ENCODE measurements around the gene C16orf95. TPM values are rescaled to one million over a fixed set of nuclear protein-coding genes. Genes with fewer than 3 reads are reported as not detected.

Gene C16orf95
- total RNA-seq, 1 experiment from 2014 or later, result 3.8 TPM

DNA sequence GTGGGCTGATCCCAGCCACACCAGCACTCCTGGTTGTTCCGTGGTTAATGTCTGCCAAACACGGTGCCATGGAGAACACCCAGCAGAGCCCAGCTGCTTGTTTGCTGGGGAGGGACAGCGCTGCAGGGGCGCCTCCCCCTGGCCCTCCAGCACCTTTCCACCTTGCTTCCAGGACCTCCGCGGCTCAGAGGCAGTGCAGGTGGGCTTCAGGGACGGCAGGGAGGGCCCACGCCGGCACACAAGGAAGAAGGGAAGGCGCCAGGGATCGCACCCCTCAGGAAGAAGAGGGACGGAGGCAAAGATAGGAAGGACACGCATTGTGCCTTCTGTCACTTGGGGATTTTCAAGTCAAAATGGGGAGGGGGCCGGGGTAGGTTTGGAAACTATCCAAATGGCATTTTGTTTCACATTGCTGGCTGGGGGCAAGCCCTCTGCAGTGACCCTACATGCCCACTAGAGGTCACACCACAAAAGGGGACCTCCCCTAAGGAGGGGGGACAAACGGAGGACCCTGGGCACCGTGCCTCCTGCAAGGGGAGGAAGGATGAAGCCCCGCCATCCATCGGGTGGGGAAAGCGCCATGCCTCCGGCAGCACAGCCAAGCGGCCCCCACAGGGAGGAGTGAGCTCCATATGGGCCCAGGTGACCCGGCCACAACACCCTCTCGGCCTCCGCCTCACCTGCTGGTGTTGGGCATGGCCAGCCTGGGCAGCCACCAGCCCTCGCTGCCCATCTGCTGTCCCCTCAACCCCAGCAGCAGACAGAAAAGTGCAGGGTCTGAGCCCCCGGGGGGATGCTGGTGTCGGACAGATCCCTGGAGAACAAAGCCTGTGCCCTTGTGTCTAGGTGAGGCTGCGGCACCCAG, 7.5 kb upstream of the C16orf95 start:
- Mint-ChIP-seq H3K4me3 (ENCODE audit: low read depth, unreplicated experiment) (no peak overlapping the region), H3K4me1 (ENCODE audit: low read depth, unreplicated experiment) (no peaks in the 10 kb centered on the region), H3K9me3 (ENCODE audit: low read depth, unreplicated experiment) (no peaks in the 10 kb centered on the region), H3K27me3 (ENCODE audit: unreplicated experiment) (no peaks in the 10 kb centered on the region), H3K36me3 (ENCODE audit: insufficient read depth, unreplicated experiment) (peaks cover 8% of the 10 kb centered on the region), H3K27ac (ENCODE audit: unreplicated experiment) (no peak overlapping the region)
- intact Hi-C loops (cut with micrococcal nuclease; ENCODE audit: unreplicated experiment), result no loop called here
- CTCF ChIA-PET, result no interaction called here
- TF ChIP-seq CTCF (IDR thresholded peaks at IDR 0.05; ENCODE audit: unreplicated experiment), result peak; percentile 92
- DNase-seq, result peak; percentile 49
- BruUV-seq (replicated peaks), result no TSS peak

DNA sequence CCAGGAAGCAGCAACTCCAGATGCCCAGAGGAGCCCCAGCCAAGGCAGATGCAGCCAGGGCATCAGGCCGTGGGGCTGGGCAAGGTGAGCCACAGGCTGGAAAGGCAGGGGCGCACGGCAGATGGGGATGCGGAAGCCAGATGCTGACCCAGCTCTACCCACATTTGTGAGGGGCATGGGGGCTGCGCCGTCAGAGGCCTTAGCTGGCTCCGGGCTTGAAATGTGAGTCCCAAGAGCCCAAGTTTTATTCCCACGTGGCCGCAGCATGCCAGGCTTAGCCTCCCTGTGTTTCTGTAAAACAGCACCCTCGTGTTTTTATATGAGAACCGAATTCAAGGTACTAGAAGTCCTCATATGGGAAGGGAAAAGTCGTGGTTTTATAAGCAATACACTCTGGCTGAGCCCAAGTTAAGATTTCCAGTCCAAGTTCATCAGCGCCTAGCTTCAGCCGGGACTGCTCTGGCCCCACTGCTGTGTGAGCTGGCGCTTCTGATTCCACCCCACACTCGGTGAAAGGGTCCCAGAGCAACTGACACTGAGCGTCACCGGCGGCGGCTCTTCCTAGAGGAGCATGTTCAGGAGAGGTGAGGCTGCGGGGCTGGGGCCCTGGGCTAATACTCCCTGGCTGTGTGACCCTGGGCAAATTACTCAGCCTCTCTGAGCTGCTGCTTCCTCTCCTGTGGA, 6.7 kb upstream of the C16orf95 start:
- DNase-seq, result no peak
- Mint-ChIP-seq H3K36me3 (ENCODE audit: insufficient read depth, unreplicated experiment) (peaks cover 8% of the 10 kb centered on the region), H3K27me3 (ENCODE audit: unreplicated experiment) (no peaks in the 10 kb centered on the region), H3K9me3 (ENCODE audit: low read depth, unreplicated experiment) (no peaks in the 10 kb centered on the region), H3K27ac (ENCODE audit: unreplicated experiment) (no peak overlapping the region), H3K4me1 (ENCODE audit: low read depth, unreplicated experiment) (peaks cover 3% of the 10 kb centered on the region), H3K4me3 (ENCODE audit: low read depth, unreplicated experiment) (no peak overlapping the region)
- BruUV-seq (replicated peaks), result no TSS peak
- CTCF ChIA-PET, result interaction anchor here (0.6 kb wide), 1 partner anchor 537 kb away, joined by 6 read pairs; no protein-coding TSS in a partner anchor
- intact Hi-C loops (cut with micrococcal nuclease; ENCODE audit: unreplicated experiment), result no loop called here
- no peak for TF ChIP-seq CTCF (IDR thresholded peaks at IDR 0.05; ENCODE audit: unreplicated experiment)

DNA sequence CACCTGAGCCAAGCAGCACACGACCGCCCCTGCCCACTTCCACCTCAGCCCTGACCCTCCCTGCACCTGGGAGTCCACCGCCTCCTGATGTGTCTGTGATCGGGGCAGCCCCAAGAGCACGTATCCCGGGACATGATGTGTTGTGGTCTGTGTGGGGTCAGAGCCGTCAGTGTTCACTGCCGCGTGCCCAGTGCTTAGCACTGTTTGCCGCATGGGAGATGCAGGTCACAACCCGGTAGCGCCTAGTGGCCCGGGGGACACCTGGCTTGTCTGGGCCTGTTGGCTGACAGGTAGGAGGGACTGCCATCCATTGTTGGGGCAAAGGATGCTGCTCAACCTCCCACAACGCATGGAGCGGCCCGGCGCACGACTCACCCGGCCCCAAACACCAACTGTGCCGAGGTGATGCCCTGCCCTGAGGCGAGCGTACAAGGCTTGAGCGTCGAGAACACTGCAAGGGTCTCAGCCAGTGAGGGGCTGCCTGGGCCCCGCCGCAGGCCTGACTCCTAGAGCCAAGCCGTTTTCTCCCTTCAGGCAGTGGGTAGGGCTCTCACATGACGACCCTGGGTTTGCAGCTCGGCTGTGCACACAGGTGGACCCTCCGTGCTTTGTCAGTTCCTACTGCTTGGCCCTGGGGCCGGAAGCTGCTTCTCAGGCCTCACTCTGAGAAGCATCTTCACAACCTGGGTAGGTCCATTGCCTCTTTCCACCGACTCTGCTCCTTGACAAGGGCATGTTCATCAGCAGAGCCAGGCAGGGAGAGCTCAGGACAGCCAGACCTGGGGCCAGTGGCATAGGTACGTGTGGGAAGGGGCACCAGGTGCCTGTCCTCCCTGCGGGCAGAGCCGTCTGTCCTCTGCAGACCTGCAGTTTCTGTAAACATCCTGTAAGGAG, 5.9 kb upstream of the C16orf95 start:
- TF ChIP-seq CTCF (IDR thresholded peaks at IDR 0.05; ENCODE audit: unreplicated experiment), result no peak
- CTCF ChIA-PET, result interaction anchor here (0.6 kb wide), 1 partner anchor 537 kb away, joined by 6 read pairs; no protein-coding TSS in a partner anchor
- intact Hi-C loops (cut with micrococcal nuclease; ENCODE audit: unreplicated experiment), result no loop called here
- Mint-ChIP-seq H3K9me3 (ENCODE audit: low read depth, unreplicated experiment) (no peaks in the 10 kb centered on the region), H3K4me1 (ENCODE audit: low read depth, unreplicated experiment) (peaks cover 11% of the 10 kb centered on the region), H3K27ac (ENCODE audit: unreplicated experiment) (no peak overlapping the region), H3K27me3 (ENCODE audit: unreplicated experiment) (no peaks in the 10 kb centered on the region), H3K4me3 (ENCODE audit: low read depth, unreplicated experiment) (no peak overlapping the region), H3K36me3 (ENCODE audit: insufficient read depth, unreplicated experiment) (peaks cover 13% of the 10 kb centered on the region)
- no peak for DNase-seq
- BruUV-seq (replicated peaks), result no TSS peak

GRCh38 chr16:87322360-87322759, 5.2 kb upstream of the C16orf95 start:
- no peak overlapping the region for H3K27ac Mint-ChIP-seq (ENCODE audit: unreplicated experiment)
- DNase-seq, result no peak
- H3K36me3 Mint-ChIP-seq (ENCODE audit: insufficient read depth, unreplicated experiment), result peaks cover 20% of the 10 kb centered on the region
- H3K4me3 Mint-ChIP-seq (ENCODE audit: low read depth, unreplicated experiment), result no peak overlapping the region
- H3K27me3 Mint-ChIP-seq (ENCODE audit: unreplicated experiment), result no peaks in the 10 kb centered on the region
- BruUV-seq (replicated peaks), result no TSS peak
- intact Hi-C loops (cut with micrococcal nuclease; ENCODE audit: unreplicated experiment), result no loop called here
- H3K4me1 Mint-ChIP-seq (ENCODE audit: low read depth, unreplicated experiment), result peaks cover 14% of the 10 kb centered on the region
- CTCF ChIA-PET, result no interaction called here
- no peak for TF ChIP-seq CTCF (IDR thresholded peaks at IDR 0.05; ENCODE audit: unreplicated experiment)
- H3K9me3 Mint-ChIP-seq (ENCODE audit: low read depth, unreplicated experiment), result no peaks in the 10 kb centered on the region

All from Calu3 (cell line).